Endothelial cell (in vitro differentiated cells): ENCODE results near the gene ACLY. TPM values are rescaled to one million over a fixed set of nuclear protein-coding genes. Genes with fewer than 3 reads are reported as not detected.
"Not testable (repeated sequence)": the region's sequence is repeated elsewhere in the genome, so short reads cannot be mapped to it uniquely, and the experiment has no call there.

ENCODE experiments used
- DNase-seq: peaks from one replicate; pipeline ENCODE4 v3.0.0; 2021; ENCODE audit warnings: low spot score
- H3K27ac Mint-ChIP-seq: one replicate; pipeline ENCODE4 v1.8.0; 2021; ENCODE audit warnings: mixed read lengths, inconsistent platforms; ENCODE audit not compliant: unreplicated experiment
- H3K27me3 Mint-ChIP-seq: one replicate; pipeline ENCODE4 v1.8.0; 2021; ENCODE audit warnings: mild to moderate bottlenecking, moderate library complexity, mixed read lengths, inconsistent platforms; ENCODE audit not compliant: unreplicated experiment
- H3K36me3 Mint-ChIP-seq: one replicate; pipeline ENCODE4 v1.8.0; 2021; ENCODE audit warnings: mild to moderate bottlenecking, low read depth, mixed read lengths, inconsistent platforms; ENCODE audit not compliant: unreplicated experiment
- H3K4me1 Mint-ChIP-seq: one replicate; pipeline ENCODE4 v1.8.0; 2021; ENCODE audit warnings: mild to moderate bottlenecking, mixed read lengths, inconsistent platforms; ENCODE audit not compliant: unreplicated experiment
- H3K4me3 Mint-ChIP-seq: one replicate; pipeline ENCODE4 v1.8.0; 2021; ENCODE audit warnings: mild to moderate bottlenecking, mixed read lengths, inconsistent platforms; ENCODE audit not compliant: unreplicated experiment
- H3K9me3 Mint-ChIP-seq: one replicate; pipeline ENCODE4 v1.8.0; 2021; ENCODE audit warnings: mixed read lengths, inconsistent platforms; ENCODE audit not compliant: unreplicated experiment
- total RNA-seq: library from RNA; stranded (reverse); fragmentation: NEBNext Ultra II Directional; extraction: Animal tissue kit (Norgen Biotek cat#: 25700); gene quantifications from one replicate; pipeline ENCODE4 v1.2.1, GENCODE V29; 2021; ENCODE audit not compliant: unreplicated experiment
- TF ChIP-seq, protein P1 (sequence below): fragments of 200-600 bp; sonication (generic); IDR thresholded peaks from one replicate; pipeline ENCODE4 v1.5.0; 2021; ENCODE audit warnings: antibody characterized with exemption; ENCODE audit not compliant: unreplicated experiment

Gene ACLY
- total RNA-seq, 1 donor from 2014 or later = 376 TPM

DNA sequence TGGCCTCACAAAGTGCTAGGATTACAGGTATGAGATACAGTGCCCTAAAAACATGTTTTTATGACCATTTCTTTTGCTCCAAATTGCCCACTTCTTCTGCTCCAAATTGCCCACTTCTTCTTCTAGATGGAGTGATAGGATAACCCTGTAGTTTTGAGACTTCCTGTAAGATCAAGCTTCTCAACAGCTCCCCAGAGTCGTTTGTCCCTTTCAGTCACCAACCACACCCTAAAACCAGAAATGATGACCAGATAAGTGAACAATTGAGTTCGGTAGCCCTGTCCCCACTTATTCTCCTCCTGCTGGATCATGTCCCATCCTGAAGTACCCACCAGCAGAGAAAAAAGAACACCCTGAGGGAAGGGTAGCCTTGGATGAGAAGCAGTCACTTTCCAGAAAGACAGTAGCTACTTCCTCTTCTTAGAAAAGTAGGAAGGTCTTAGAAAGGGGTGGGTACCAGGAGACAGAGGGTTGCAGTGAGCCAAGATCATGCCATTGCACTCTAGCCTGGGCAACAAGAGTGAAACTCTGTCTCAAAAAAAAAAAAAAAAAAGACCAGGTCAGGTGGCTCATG is 14.2 kb upstream of the ACLY start:
- peak overlapping the region; percentile 28 for H3K4me3 Mint-ChIP-seq
- peaks cover 3% of the 10 kb centered on the region for H3K36me3 Mint-ChIP-seq
- no peak for DNase-seq
- TF ChIP-seq, protein P1, sequence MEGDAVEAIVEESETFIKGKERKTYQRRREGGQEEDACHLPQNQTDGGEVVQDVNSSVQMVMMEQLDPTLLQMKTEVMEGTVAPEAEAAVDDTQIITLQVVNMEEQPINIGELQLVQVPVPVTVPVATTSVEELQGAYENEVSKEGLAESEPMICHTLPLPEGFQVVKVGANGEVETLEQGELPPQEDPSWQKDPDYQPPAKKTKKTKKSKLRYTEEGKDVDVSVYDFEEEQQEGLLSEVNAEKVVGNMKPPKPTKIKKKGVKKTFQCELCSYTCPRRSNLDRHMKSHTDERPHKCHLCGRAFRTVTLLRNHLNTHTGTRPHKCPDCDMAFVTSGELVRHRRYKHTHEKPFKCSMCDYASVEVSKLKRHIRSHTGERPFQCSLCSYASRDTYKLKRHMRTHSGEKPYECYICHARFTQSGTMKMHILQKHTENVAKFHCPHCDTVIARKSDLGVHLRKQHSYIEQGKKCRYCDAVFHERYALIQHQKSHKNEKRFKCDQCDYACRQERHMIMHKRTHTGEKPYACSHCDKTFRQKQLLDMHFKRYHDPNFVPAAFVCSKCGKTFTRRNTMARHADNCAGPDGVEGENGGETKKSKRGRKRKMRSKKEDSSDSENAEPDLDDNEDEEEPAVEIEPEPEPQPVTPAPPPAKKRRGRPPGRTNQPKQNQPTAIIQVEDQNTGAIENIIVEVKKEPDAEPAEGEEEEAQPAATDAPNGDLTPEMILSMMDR = no peak
- H3K27me3 Mint-ChIP-seq = peaks cover 10% of the 10 kb centered on the region
- H3K9me3 Mint-ChIP-seq = no peaks in the 10 kb centered on the region
- H3K4me1 Mint-ChIP-seq = peaks cover 31% of the 10 kb centered on the region
- peak overlapping the region; percentile 46 for H3K27ac Mint-ChIP-seq

GRCh38 chr17:41931715-41932114 is 13.0 kb upstream of the ACLY start:
- H3K4me1 Mint-ChIP-seq = peaks cover 31% of the 10 kb centered on the region
- not testable (repeated sequence) for H3K27me3 Mint-ChIP-seq, DNase-seq, H3K36me3 Mint-ChIP-seq, H3K27ac Mint-ChIP-seq, H3K4me3 Mint-ChIP-seq, H3K9me3 Mint-ChIP-seq

DNA sequence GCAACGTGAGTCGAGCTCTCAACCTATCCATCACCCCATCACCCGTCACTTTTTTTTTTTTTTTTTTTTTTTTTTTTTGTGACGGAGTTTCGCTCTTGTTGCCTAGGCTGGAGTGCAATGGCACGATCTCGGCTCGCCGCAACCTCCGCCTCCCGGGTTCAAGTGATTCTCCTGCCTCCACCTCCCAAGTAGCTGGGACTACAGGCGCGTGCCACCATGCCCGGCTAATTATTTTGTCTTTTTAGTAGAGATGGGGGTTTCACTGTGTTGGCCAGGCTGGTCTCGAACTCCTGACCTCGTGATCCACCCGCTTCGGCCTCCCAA is 12.0 kb upstream of the ACLY start:
- peak overlapping the region; percentile 90 for H3K4me3 Mint-ChIP-seq
- H3K9me3 Mint-ChIP-seq, H3K36me3 Mint-ChIP-seq, H3K27me3 Mint-ChIP-seq, DNase-seq: not testable (repeated sequence)
- peaks cover 31% of the 10 kb centered on the region for H3K4me1 Mint-ChIP-seq
- peak overlapping the region; percentile 98 for H3K27ac Mint-ChIP-seq

DNA sequence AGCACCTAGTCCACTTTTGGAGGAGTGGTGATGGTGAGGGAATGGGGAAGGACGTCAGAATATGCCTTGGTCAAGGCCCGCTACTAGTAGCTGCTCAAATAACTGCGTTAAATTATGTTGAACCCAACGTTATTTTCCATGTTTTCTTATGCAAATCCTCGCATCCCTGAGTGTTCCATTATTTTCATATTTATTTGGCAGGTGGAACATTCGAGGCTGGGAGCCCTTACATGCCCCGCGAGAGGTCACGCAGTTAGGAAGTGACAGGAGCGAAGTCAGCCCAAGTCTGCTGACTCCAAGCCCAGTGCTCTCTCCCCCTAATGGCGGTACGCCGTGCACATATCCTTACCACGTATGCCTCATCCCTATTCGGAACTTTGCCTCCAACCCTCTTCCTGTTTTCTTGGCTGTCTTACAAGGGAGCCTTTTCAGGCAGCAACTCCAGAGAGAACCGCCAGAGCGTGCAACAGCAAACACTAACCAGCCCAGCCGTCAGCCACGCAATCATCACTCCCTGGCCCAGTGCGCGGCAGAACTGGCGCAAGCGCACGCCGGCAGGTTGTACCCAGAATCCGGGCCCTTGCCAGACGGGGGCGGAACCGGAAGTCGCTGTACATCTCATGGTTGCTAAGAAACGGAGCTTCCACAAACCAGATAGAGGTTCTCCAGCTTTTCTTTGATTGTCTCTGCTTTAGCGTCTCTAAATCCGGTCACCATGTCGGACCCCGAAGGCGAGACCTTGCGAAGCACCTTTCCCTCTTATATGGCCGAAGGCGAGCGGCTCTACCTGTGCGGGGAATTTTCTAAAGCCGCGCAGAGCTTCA is 11.5 kb upstream of the ACLY start, which contains the start of gene ODAD4:
Gene ODAD4, plus strand, starts transcription at position 609 of the 824 bp plus-strand sequence. Its CDS starts 107 bp downstream, at position 716.
- peak within 1 kb of the TSS; percentile 98 for H3K27ac Mint-ChIP-seq
- H3K4me3 Mint-ChIP-seq = peak within 1 kb of the TSS; percentile 90
- peaks cover 31% of the 10 kb centered on the region for H3K4me1 Mint-ChIP-seq
- DNase-seq = peak; percentile 95
- H3K36me3 Mint-ChIP-seq = peaks cover 3% of the 10 kb centered on the region
- H3K27me3 Mint-ChIP-seq = peaks cover 10% of the 10 kb centered on the region
- H3K9me3 Mint-ChIP-seq = no peaks in the 10 kb centered on the region
- TF ChIP-seq, protein P1 = no peak

GRCh38 chr17:41928693-41929251 is 10.0 kb upstream of the ACLY start:
- Mint-ChIP-seq H3K4me1 (peaks cover 28% of the 10 kb centered on the region), H3K9me3 (no peaks in the 10 kb centered on the region), H3K27ac (no peak overlapping the region), H3K36me3 (no peaks in the 10 kb centered on the region), H3K27me3 (peaks cover 16% of the 10 kb centered on the region), H3K4me3 (no peak overlapping the region)
- DNase-seq = no peak
- TF ChIP-seq, protein P1 = no peak
